Osteocyte (in vitro differentiated cells): Measurements from ENCODE around the gene BRDT. TPM values are rescaled to one million over a fixed set of nuclear protein-coding genes. Genes with fewer than 3 reads are reported as not detected.

Experiments used
- DNase-seq: peaks from one replicate; pipeline ENCODE4 v3.0.0; 2021; ENCODE audit warnings: mixed read lengths; ENCODE audit not compliant: unreplicated experiment; ENCODE audit errors: extremely low spot score
- H3K27ac Mint-ChIP-seq: one replicate; pipeline ENCODE4 v1.8.0; 2021; ENCODE audit warnings: mild to moderate bottlenecking, mixed read lengths; ENCODE audit not compliant: unreplicated experiment
- H3K27me3 Mint-ChIP-seq: one replicate; pipeline ENCODE4 v1.8.0; 2021; ENCODE audit warnings: mixed read lengths; ENCODE audit not compliant: unreplicated experiment
- H3K36me3 Mint-ChIP-seq: one replicate; pipeline ENCODE4 v1.8.0; 2021; ENCODE audit warnings: mixed read lengths; ENCODE audit not compliant: unreplicated experiment
- H3K4me1 Mint-ChIP-seq: one replicate; pipeline ENCODE4 v1.8.0; 2021; ENCODE audit warnings: mixed read lengths; ENCODE audit not compliant: unreplicated experiment
- H3K4me3 Mint-ChIP-seq: one replicate; pipeline ENCODE4 v1.8.0; 2021; ENCODE audit warnings: mild to moderate bottlenecking, moderate library complexity, mixed read lengths; ENCODE audit not compliant: unreplicated experiment
- H3K9me3 Mint-ChIP-seq: one replicate; pipeline ENCODE4 v1.8.0; 2021; ENCODE audit warnings: mixed read lengths; ENCODE audit not compliant: unreplicated experiment
- total RNA-seq: library from RNA; stranded (reverse); gene quantifications from 2 replicates; pipeline ENCODE4 v1.2.1, GENCODE V29; 2021
- TF ChIP-seq, protein P1 (sequence below): fragments of 200-600 bp; sonication (generic); IDR thresholded peaks from 2 replicates; pipeline ENCODE4 v1.5.0; 2021; ENCODE audit warnings: antibody characterized with exemption, mild to moderate bottlenecking, moderate library complexity

The BRDT gene
- total RNA-seq, 1 donor from 2014 or later: not detected

DNA sequence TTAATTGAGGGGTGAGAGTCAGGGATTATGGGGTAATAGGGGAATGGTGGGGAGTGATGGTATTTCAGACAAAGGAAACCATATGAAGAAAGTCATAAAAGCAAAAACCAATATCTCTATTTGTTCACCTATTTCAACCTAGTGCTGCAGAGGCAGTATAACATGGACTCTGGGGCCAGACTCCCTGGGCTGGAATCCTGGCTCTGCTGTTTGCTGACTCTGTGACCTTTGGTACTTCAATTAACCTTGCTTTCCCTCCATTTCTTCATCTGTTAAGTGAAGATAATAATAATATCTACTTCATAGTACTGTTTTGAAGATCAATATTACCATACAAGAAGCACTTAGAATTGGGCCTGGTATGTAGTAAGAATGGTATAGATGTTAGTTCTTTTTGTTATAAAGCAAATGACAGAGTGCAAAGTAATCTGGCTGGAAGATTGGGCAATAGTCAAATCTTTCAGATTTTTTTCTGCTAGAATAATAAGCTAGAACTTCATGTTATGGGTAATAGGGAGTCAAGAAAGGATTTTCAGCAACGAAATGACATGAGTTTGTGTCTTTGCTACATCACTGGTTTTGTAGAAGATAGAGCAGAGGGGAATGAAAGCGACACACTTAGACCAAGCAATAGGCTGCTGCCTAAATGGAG lies 89.6 kb downstream of the BRDT start:
- Mint-ChIP-seq H3K27ac (no peak overlapping the region), H3K36me3 (no peaks in the 10 kb centered on the region), H3K9me3 (no peaks in the 10 kb centered on the region), H3K4me1 (peaks cover 3% of the 10 kb centered on the region), H3K4me3 (no peak overlapping the region), H3K27me3 (peaks cover 21% of the 10 kb centered on the region)
- DNase-seq: no peak
- TF ChIP-seq, protein P1, sequence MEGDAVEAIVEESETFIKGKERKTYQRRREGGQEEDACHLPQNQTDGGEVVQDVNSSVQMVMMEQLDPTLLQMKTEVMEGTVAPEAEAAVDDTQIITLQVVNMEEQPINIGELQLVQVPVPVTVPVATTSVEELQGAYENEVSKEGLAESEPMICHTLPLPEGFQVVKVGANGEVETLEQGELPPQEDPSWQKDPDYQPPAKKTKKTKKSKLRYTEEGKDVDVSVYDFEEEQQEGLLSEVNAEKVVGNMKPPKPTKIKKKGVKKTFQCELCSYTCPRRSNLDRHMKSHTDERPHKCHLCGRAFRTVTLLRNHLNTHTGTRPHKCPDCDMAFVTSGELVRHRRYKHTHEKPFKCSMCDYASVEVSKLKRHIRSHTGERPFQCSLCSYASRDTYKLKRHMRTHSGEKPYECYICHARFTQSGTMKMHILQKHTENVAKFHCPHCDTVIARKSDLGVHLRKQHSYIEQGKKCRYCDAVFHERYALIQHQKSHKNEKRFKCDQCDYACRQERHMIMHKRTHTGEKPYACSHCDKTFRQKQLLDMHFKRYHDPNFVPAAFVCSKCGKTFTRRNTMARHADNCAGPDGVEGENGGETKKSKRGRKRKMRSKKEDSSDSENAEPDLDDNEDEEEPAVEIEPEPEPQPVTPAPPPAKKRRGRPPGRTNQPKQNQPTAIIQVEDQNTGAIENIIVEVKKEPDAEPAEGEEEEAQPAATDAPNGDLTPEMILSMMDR: no peak

DNA sequence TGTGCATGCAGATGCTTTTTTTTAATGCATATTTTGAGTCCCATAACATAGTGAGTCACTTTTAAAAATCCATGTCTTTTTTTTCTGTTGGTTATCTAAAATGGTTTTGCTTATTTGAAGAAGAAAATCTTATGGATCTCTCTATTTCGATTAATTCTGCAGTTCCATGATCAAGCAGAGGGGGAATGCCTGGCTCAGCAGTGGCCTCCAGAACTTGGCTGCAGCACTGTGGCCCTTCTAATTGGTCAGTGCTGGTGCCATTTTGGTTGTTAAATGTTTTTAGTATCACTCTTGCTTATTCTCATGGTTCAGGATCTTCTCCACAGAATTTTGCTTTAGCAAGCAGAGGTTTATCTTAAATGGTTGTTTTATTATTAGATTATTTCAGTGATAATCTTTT lies 91.8 kb downstream of the BRDT start:
- no peaks in the 10 kb centered on the region for H3K36me3 Mint-ChIP-seq
- no peak overlapping the region for H3K27ac Mint-ChIP-seq
- peaks cover 3% of the 10 kb centered on the region for H3K4me1 Mint-ChIP-seq
- TF ChIP-seq, protein P1: no peak
- peaks cover 19% of the 10 kb centered on the region for H3K27me3 Mint-ChIP-seq
- DNase-seq: no peak
- H3K9me3 Mint-ChIP-seq: no peaks in the 10 kb centered on the region
- H3K4me3 Mint-ChIP-seq: no peak overlapping the region

DNA sequence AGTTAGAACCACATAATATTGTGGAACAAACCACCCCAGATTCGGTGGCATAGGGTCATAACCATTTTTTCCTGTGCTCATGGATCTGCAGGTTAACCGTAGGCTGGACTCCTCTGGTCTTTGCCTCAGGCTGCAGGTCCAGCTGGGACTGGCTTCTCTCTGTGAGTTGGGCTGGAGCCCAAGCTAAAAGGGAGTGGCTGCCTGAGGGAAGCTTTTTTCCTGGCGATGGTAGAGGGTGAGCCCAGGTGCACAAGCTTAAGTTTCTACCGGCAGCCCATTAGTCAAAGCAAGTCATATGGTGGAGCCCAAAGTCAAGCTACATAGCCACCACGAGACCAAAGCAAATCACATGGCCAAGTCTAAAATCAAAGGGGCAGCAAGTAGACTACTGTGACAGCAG lies 94.4 kb downstream of the BRDT start:
- DNase-seq: no peak
- Mint-ChIP-seq H3K9me3 (no peaks in the 10 kb centered on the region), H3K36me3 (no peaks in the 10 kb centered on the region), H3K4me1 (no peaks in the 10 kb centered on the region), H3K27ac (no peak overlapping the region), H3K27me3 (peaks cover 15% of the 10 kb centered on the region), H3K4me3 (no peak overlapping the region)
- TF ChIP-seq, protein P1: no peak

DNA sequence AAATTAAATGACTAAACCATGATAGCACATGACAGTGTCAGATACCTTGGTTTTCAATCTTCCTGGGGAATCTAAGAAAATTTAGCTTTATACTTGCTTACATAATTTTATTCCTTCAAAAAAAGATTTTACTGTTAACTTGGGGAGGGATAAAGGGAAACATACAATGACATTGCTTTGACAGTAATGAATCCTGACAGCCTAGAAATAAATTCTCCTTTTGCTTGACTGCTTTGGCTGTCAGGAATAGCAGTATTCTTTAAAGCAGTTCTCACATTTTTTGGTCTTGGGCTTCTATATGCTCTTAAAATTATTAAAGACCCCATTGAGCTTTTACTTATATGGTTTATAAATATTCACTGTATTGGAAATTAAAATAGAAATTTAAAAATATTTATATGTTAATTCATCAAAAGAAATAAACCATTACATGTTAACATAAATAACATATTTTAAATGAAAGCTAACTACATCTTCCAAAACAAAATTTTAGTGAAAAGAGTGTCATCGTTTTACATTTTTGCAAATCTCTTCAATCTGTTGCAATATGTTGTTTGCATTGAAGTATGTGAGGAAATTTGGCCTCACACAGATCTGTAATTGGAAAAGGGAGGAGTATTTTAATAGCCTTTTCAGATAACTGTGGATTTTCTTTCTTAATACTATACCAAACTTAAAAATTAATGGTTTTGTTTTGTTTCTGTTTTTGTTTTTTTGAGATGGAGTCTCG lies 96.7 kb downstream of the BRDT start:
- no peaks in the 10 kb centered on the region for H3K4me1 Mint-ChIP-seq
- TF ChIP-seq, protein P1: no peak

DNA sequence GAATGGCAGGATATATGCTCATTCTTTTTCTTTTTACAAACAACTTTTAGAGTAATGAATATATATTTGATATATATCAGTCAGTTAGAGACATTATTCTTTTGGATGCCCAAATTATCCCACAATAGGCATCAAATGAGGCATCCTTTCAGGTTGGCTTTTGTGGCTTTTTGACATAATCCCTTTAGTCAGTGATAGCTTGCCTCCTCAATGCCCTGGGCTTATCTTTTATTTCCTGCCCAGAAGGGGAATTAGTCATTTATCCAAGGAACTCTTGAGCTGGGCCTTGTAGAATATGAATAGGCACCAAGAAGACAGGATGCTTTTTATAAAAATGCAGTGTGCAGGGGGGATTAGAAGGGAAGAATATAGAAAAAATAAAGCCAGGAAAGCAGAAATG lies 102.7 kb downstream of the BRDT start:
- Mint-ChIP-seq H3K4me3 (no peak overlapping the region), H3K4me1 (no peaks in the 10 kb centered on the region), H3K36me3 (no peaks in the 10 kb centered on the region), H3K27ac (no peak overlapping the region), H3K9me3 (no peaks in the 10 kb centered on the region), H3K27me3 (peaks cover 26% of the 10 kb centered on the region)
- DNase-seq: no peak
- TF ChIP-seq, protein P1: no peak

More for the DNA sequence above, 96.7 kb downstream of the BRDT start:
- no peak overlapping the region for H3K27ac Mint-ChIP-seq
- H3K9me3 Mint-ChIP-seq: no peaks in the 10 kb centered on the region
- no peaks in the 10 kb centered on the region for H3K36me3 Mint-ChIP-seq
- H3K27me3 Mint-ChIP-seq: peaks cover 15% of the 10 kb centered on the region
- no peak overlapping the region for H3K4me3 Mint-ChIP-seq
- DNase-seq: no peak
